ENCODE measurements around the gene SLCO2B1. TPM values are rescaled to one million over a fixed set of nuclear protein-coding genes. Genes with fewer than 3 reads are reported as not detected.

SLCO2B1 gene
- total RNA-seq, 1 donor from 2014 or later: 9.8 TPM

- DNase-seq: no peak
Measured at GRCh38 chr11:75161506-75162095, 10.7 kb downstream of the SLCO2B1 start.

GRCh38 chr11:75162954-75163353 is 12.0 kb downstream of the SLCO2B1 start:
- no peak for DNase-seq

GRCh38 chr11:75163921-75164849 is 13.3 kb downstream of the SLCO2B1 start:
- no peak for DNase-seq

- DNase-seq: no peak
Measured at GRCh38 chr11:75165721-75166120, 14.8 kb downstream of the SLCO2B1 start.

GRCh38 chr11:75166791-75167190 is 15.9 kb downstream of the SLCO2B1 start:
- no peak for DNase-seq

GRCh38 chr11:75167617-75168016 is 16.7 kb downstream of the SLCO2B1 start:
- DNase-seq: no peak

GRCh38 chr11:75169101-75169885 is 18.4 kb downstream of the SLCO2B1 start:
- DNase-seq: no peak

- no peak for DNase-seq
Measured at GRCh38 chr11:75170516-75171201, 19.8 kb downstream of the SLCO2B1 start.

GRCh38 chr11:75173336-75173735 is 22.4 kb downstream of the SLCO2B1 start:
- DNase-seq: no peak

GRCh38 chr11:75174781-75175370 is 24.0 kb downstream of the SLCO2B1 start:
- DNase-seq: no peak

- no peak for DNase-seq
Measured at GRCh38 chr11:75182664-75183063, 31.8 kb downstream of the SLCO2B1 start.

GRCh38 chr11:75184051-75184450 is 33.1 kb downstream of the SLCO2B1 start:
- no peak for DNase-seq

- no peak for DNase-seq
Measured at GRCh38 chr11:75184757-75185425, 34.0 kb downstream of the SLCO2B1 start.

- DNase-seq: no peak
Measured at GRCh38 chr11:75185866-75186265, 35.0 kb downstream of the SLCO2B1 start.

- no peak for DNase-seq
Measured at GRCh38 chr11:75186999-75187398, 36.1 kb downstream of the SLCO2B1 start.

GRCh38 chr11:75188671-75189070 is 37.8 kb downstream of the SLCO2B1 start:
- no peak for DNase-seq

- DNase-seq: no peak
Measured at GRCh38 chr11:75189108-75189507, 38.2 kb downstream of the SLCO2B1 start.

GRCh38 chr11:75189911-75190310 is 39.0 kb downstream of the SLCO2B1 start:
- DNase-seq: no peak

- DNase-seq: no peak
Measured at GRCh38 chr11:75190652-75191329, 39.9 kb downstream of the SLCO2B1 start.

GRCh38 chr11:75191330-75191717 is 40.4 kb downstream of the SLCO2B1 start:
- DNase-seq: no peak

GRCh38 chr11:75193271-75193670 is 42.4 kb downstream of the SLCO2B1 start:
- no peak for DNase-seq

Measured in skin of body (tissue), 2 donors.